SK-N-SH (cell line): ENCODE measurements around the gene DTX3.
"Not testable (repeated sequence)": the region's sequence is repeated elsewhere in the genome, so short reads cannot be mapped to it uniquely, and the experiment has no call there.

Experiments
- CTCF ChIP-seq: fragments of 200-600 bp; sonication (generic); IDR thresholded peaks from 2 replicates; pipeline ENCODE4 v1.6.1; 2017; ENCODE audit warnings: antibody characterized with exemption, mild to moderate bottlenecking, moderate library complexity
- FOXM1 ChIP-seq: IDR thresholded peaks from 2 replicates; pipeline ENCODE4 v1.4.0; 2012; ENCODE audit warnings: low read depth, mild to moderate bottlenecking
- GABPA ChIP-seq: IDR thresholded peaks from 2 replicates; pipeline ENCODE4 v1.4.0; 2012; ENCODE audit warnings: low read depth, mild to moderate bottlenecking
- MAX ChIP-seq: IDR thresholded peaks from 2 replicates; pipeline ENCODE4 v1.4.0; 2012; ENCODE audit warnings: low read depth
- NFIC ChIP-seq: IDR thresholded peaks from 2 replicates; pipeline ENCODE4 v1.4.0; 2012; ENCODE audit warnings: borderline replicate concordance
- POLR2AphosphoS5 ChIP-seq: IDR thresholded peaks from 2 replicates; pipeline ENCODE4 v1.6.1; 2012; ENCODE audit warnings: low read depth, low read length
- RCOR1 ChIP-seq: fragments of 150-350 bp; IDR thresholded peaks from 2 replicates; pipeline ENCODE4 v1.6.1; 2017; ENCODE audit warnings: antibody characterized with exemption, low read length
- SIN3A ChIP-seq: IDR thresholded peaks from 2 replicates; pipeline ENCODE4 v1.6.1; 2012; ENCODE audit warnings: low read depth, mild to moderate bottlenecking, low read length, moderate library complexity, borderline replicate concordance
- TF ChIP-seq, protein P1 (sequence below): fragments of 150-350 bp; IDR thresholded peaks from 2 replicates; pipeline ENCODE4 v1.6.1; 2017; ENCODE audit warnings: antibody characterized with exemption, low read length, low read depth, borderline replicate concordance
- TF ChIP-seq, protein P2 (sequence below): IDR thresholded peaks from 2 replicates; pipeline ENCODE4 v1.4.0; 2012; ENCODE audit warnings: low read depth, borderline replicate concordance
- TF ChIP-seq, protein P3 (sequence below): IDR thresholded peaks from 2 replicates; pipeline ENCODE4 v1.6.1; 2012; ENCODE audit warnings: mild to moderate bottlenecking, low read depth, low read length, moderate library complexity

GRCh38 chr12:57561117-57561516, 43.5 kb upstream of the DTX3 start:
- not testable (repeated sequence) for TF ChIP-seq RCOR1, SIN3A, FOXM1, CTCF, GABPA, NFIC, MAX, POLR2AphosphoS5
- TF ChIP-seq, protein P1, sequence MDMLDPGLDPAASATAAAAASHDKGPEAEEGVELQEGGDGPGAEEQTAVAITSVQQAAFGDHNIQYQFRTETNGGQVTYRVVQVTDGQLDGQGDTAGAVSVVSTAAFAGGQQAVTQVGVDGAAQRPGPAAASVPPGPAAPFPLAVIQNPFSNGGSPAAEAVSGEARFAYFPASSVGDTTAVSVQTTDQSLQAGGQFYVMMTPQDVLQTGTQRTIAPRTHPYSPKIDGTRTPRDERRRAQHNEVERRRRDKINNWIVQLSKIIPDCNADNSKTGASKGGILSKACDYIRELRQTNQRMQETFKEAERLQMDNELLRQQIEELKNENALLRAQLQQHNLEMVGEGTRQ: not testable (repeated sequence)
- TF ChIP-seq, protein P2, sequence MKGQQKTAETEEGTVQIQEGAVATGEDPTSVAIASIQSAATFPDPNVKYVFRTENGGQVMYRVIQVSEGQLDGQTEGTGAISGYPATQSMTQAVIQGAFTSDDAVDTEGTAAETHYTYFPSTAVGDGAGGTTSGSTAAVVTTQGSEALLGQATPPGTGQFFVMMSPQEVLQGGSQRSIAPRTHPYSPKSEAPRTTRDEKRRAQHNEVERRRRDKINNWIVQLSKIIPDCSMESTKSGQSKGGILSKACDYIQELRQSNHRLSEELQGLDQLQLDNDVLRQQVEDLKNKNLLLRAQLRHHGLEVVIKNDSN: not testable (repeated sequence)
- TF ChIP-seq, protein P3, sequence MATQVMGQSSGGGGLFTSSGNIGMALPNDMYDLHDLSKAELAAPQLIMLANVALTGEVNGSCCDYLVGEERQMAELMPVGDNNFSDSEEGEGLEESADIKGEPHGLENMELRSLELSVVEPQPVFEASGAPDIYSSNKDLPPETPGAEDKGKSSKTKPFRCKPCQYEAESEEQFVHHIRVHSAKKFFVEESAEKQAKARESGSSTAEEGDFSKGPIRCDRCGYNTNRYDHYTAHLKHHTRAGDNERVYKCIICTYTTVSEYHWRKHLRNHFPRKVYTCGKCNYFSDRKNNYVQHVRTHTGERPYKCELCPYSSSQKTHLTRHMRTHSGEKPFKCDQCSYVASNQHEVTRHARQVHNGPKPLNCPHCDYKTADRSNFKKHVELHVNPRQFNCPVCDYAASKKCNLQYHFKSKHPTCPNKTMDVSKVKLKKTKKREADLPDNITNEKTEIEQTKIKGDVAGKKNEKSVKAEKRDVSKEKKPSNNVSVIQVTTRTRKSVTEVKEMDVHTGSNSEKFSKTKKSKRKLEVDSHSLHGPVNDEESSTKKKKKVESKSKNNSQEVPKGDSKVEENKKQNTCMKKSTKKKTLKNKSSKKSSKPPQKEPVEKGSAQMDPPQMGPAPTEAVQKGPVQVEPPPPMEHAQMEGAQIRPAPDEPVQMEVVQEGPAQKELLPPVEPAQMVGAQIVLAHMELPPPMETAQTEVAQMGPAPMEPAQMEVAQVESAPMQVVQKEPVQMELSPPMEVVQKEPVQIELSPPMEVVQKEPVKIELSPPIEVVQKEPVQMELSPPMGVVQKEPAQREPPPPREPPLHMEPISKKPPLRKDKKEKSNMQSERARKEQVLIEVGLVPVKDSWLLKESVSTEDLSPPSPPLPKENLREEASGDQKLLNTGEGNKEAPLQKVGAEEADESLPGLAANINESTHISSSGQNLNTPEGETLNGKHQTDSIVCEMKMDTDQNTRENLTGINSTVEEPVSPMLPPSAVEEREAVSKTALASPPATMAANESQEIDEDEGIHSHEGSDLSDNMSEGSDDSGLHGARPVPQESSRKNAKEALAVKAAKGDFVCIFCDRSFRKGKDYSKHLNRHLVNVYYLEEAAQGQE: not testable (repeated sequence)
